Karpas-422 (cell line): Measurements from ENCODE around the gene TNK2. TPM values are rescaled to one million over a fixed set of nuclear protein-coding genes. Genes with fewer than 3 reads are reported as not detected.
"Not testable (repeated sequence)": the region's sequence is repeated elsewhere in the genome, so short reads cannot be mapped to it uniquely, and the experiment has no call there.

Source experiments
- DNase-seq: peaks from one replicate; pipeline ENCODE4 v3.0.0-alpha.2; 2015
- H2AFZ ChIP-seq: fragments of 200-600 bp; sonication (generic); 2 replicates; pipeline ENCODE4 v1.6.1; 2014; ENCODE audit warnings: antibody characterized with exemption, low read length, mixed read lengths
- H3K27ac ChIP-seq: fragments of 200-600 bp; sonication (generic); 2 replicates; pipeline ENCODE4 v1.5.1; 2014; ENCODE audit warnings: mild to moderate bottlenecking, low read length, moderate library complexity
- H3K27me3 ChIP-seq: fragments of 200-600 bp; sonication (generic); 2 replicates; pipeline ENCODE4 v1.6.1; 2014; ENCODE audit warnings: low read length, mixed read lengths
- H3K36me3 ChIP-seq: fragments of 200-600 bp; sonication (generic); 2 replicates; pipeline ENCODE4 v1.6.1; 2014; ENCODE audit warnings: low read length, mixed read lengths; ENCODE audit not compliant: insufficient read depth
- H3K4me1 ChIP-seq: fragments of 200-600 bp; sonication (generic); 2 replicates; pipeline ENCODE4 v1.6.1; 2014; ENCODE audit warnings: mild to moderate bottlenecking, low read length, mixed read lengths
- H3K4me2 ChIP-seq: fragments of 200-600 bp; sonication (generic); 2 replicates; pipeline ENCODE4 v1.6.1; 2014; ENCODE audit warnings: low read length, low read depth, mild to moderate bottlenecking; ENCODE audit not compliant: poor library complexity, severe bottlenecking
- H3K4me3 ChIP-seq: fragments of 200-600 bp; sonication (generic); 2 replicates; pipeline ENCODE4 v1.5.1; 2014; ENCODE audit warnings: mild to moderate bottlenecking, antibody characterized with exemption, low read length, mixed read lengths
- H3K79me2 ChIP-seq: fragments of 200-600 bp; sonication (generic); 2 replicates; pipeline ENCODE4 v1.6.1; 2014; ENCODE audit warnings: mild to moderate bottlenecking, low read length, mixed read lengths
- H3K9ac ChIP-seq: fragments of 200-600 bp; sonication (generic); 2 replicates; pipeline ENCODE4 v1.6.0; 2014; ENCODE audit warnings: low read length
- H3K9me2 ChIP-seq: fragments of 200-600 bp; sonication (generic), shearing (Covaris generic); replicated peaks from 2 replicates; pipeline ENCODE4 v1.6.0; 2014; ENCODE audit warnings: mild to moderate bottlenecking, low read length, moderate library complexity; ENCODE audit not compliant: insufficient read depth
- H3K9me3 ChIP-seq: fragments of 300-700, 200-600 bp; sonication (generic); 2 replicates; pipeline ENCODE4 v1.6.1; 2014; ENCODE audit warnings: low read length, mixed read lengths
- H4K20me1 ChIP-seq: fragments of 200-600 bp; sonication (generic); 2 replicates; pipeline ENCODE4 v1.6.1; 2014; ENCODE audit warnings: mild to moderate bottlenecking, antibody characterized with exemption, low read length, low read depth; ENCODE audit not compliant: insufficient read depth
- total RNA-seq: library from RNA; depleted of rRNA; stranded (reverse); fragments of >200 nt; shearing (Covaris generic); gene quantifications from 2 replicates; pipeline ENCODE4 v1.2.3, GENCODE V29; 2014; ENCODE audit warnings: low replicate concordance

TNK2 gene
- total RNA-seq, 1 experiment from 2014 or later: 25.5 TPM

GRCh38 chr3:195862318-195862717 is 46.0 kb downstream of the TNK2 start:
- H3K27ac ChIP-seq, H3K9ac ChIP-seq, H3K4me3 ChIP-seq, H3K4me2 ChIP-seq, H3K27me3 ChIP-seq, H3K9me3 ChIP-seq, DNase-seq, H4K20me1 ChIP-seq, H3K4me1 ChIP-seq, H3K36me3 ChIP-seq, H2AFZ ChIP-seq, H3K9me2 ChIP-seq, H3K79me2 ChIP-seq: not testable (repeated sequence)

GRCh38 chr3:195860456-195860855 is 47.9 kb downstream of the TNK2 start:
- H3K27ac ChIP-seq: no peak overlapping the region
- no peaks in the 10 kb centered on the region for H3K9me3 ChIP-seq
- no peak overlapping the region for H3K9ac ChIP-seq
- no peaks in the 10 kb centered on the region for H3K27me3 ChIP-seq
- H3K9me2 ChIP-seq: no peaks in the 10 kb centered on the region
- H3K36me3 ChIP-seq: no peaks in the 10 kb centered on the region
- 0 out of 2 replicates have a peak, but pooled peaks cover 8% of the 10 kb centered on the region for H4K20me1 ChIP-seq
- DNase-seq: no peak
- no peak overlapping the region for H2AFZ ChIP-seq
- H3K4me1 ChIP-seq: peaks cover 9% of the 10 kb centered on the region
- no peak overlapping the region for H3K4me3 ChIP-seq
- no peaks in the 10 kb centered on the region for H3K79me2 ChIP-seq
- no peak overlapping the region for H3K4me2 ChIP-seq

GRCh38 chr3:195859846-195860411 is 48.4 kb downstream of the TNK2 start:
- no peaks in the 10 kb centered on the region for H3K79me2 ChIP-seq
- 0 out of 2 replicates have a peak overlapping the region, but pooled peaks have one; percentile 17 for H2AFZ ChIP-seq
- no peaks in the 10 kb centered on the region for H3K9me2 ChIP-seq
- H3K4me3 ChIP-seq: no peak overlapping the region
- peaks cover 9% of the 10 kb centered on the region for H3K4me1 ChIP-seq
- no peak for DNase-seq
- H3K9me3 ChIP-seq: no peaks in the 10 kb centered on the region
- H3K27ac ChIP-seq: no peak overlapping the region
- 0 out of 2 replicates have a peak, but pooled peaks cover 8% of the 10 kb centered on the region for H4K20me1 ChIP-seq
- H3K27me3 ChIP-seq: no peaks in the 10 kb centered on the region
- H3K9ac ChIP-seq: peak overlapping the region; percentile 22; the same call in 1 of the 2 replicates
- H3K36me3 ChIP-seq: no peaks in the 10 kb centered on the region
- peak overlapping the region; percentile 41 for H3K4me2 ChIP-seq

- peaks cover 9% of the 10 kb centered on the region for H3K4me1 ChIP-seq
- H3K4me2 ChIP-seq: peak overlapping the region; percentile 41
- no peaks in the 10 kb centered on the region for H3K36me3 ChIP-seq
- 0 out of 2 replicates have a peak, but pooled peaks cover 8% of the 10 kb centered on the region for H4K20me1 ChIP-seq
- no peak overlapping the region for H3K27ac ChIP-seq
- no peaks in the 10 kb centered on the region for H3K27me3 ChIP-seq
- no peaks in the 10 kb centered on the region for H3K9me3 ChIP-seq
- no peaks in the 10 kb centered on the region for H3K79me2 ChIP-seq
- H3K9ac ChIP-seq: peak overlapping the region; percentile 22; the same call in 1 of the 2 replicates
- no peak overlapping the region; the same call in 1 of the 2 replicates for H3K4me3 ChIP-seq
- DNase-seq: peak; percentile 94
- H3K9me2 ChIP-seq: no peaks in the 10 kb centered on the region
- 0 out of 2 replicates have a peak overlapping the region, but pooled peaks have one; percentile 17 for H2AFZ ChIP-seq
Measured at GRCh38 chr3:195859061-195859845, 49.1 kb downstream of the TNK2 start.

- Histone ChIP-seq H2AFZ (no peak overlapping the region), H3K9me3 (no peaks in the 10 kb centered on the region), H3K9me2 (no peaks in the 10 kb centered on the region), H3K4me2 (no peak overlapping the region), H3K79me2 (no peaks in the 10 kb centered on the region), H3K4me3 (no peak overlapping the region), H3K27me3 (no peaks in the 10 kb centered on the region), H3K36me3 (no peaks in the 10 kb centered on the region), H4K20me1 (no peaks in the 10 kb centered on the region), H3K4me1 (peaks cover 6% of the 10 kb centered on the region), H3K27ac (no peak overlapping the region), H3K9ac (no peak overlapping the region)
- DNase-seq: no peak
Measured at GRCh38 chr3:195856410-195857084, 51.8 kb downstream of the TNK2 start.

- Histone ChIP-seq H3K4me3 (no peak overlapping the region), H2AFZ (no peak overlapping the region), H3K4me2 (no peak overlapping the region), H3K4me1 (peaks cover 5% of the 10 kb centered on the region), H3K79me2 (no peaks in the 10 kb centered on the region), H3K27me3 (no peaks in the 10 kb centered on the region), H4K20me1 (no peaks in the 10 kb centered on the region), H3K9ac (no peak overlapping the region), H3K27ac (no peak overlapping the region), H3K9me3 (no peaks in the 10 kb centered on the region), H3K36me3 (no peaks in the 10 kb centered on the region), H3K9me2 (no peaks in the 10 kb centered on the region)
- DNase-seq: no peak
Measured at GRCh38 chr3:195855471-195856409, 52.6 kb downstream of the TNK2 start.

GRCh38 chr3:195854628-195855294 is 53.6 kb downstream of the TNK2 start:
- H3K27me3 ChIP-seq: no peaks in the 10 kb centered on the region
- H3K4me1 ChIP-seq: peaks cover 4% of the 10 kb centered on the region
- no peak overlapping the region for H2AFZ ChIP-seq
- no peaks in the 10 kb centered on the region for H3K79me2 ChIP-seq
- DNase-seq: no peak
- no peaks in the 10 kb centered on the region for H3K9me3 ChIP-seq
- H3K4me3 ChIP-seq: no peak overlapping the region
- no peak overlapping the region for H3K4me2 ChIP-seq
- H3K9ac ChIP-seq: no peak overlapping the region
- H3K36me3 ChIP-seq: no peaks in the 10 kb centered on the region
- no peak overlapping the region for H3K27ac ChIP-seq
- no peaks in the 10 kb centered on the region for H4K20me1 ChIP-seq
- no peaks in the 10 kb centered on the region for H3K9me2 ChIP-seq
